Activated CD4-positive, CD25-positive, alpha-beta regulatory T cell treated with anti-CD3 and anti-CD28 coated beads, Interleukin-2, amount 50 U/mL, for 16 hours (primary cell): ENCODE data around the gene ITGB6.
"Not testable (repeated sequence)": the region's sequence is repeated elsewhere in the genome, so short reads cannot be mapped to it uniquely, and the experiment has no call there.

Experiments
- DNase-seq: peaks from one replicate; pipeline ENCODE4 v3.0.0-alpha.2; 2020; ENCODE audit warnings: low read depth, low spot score

The ITGB6 gene

GRCh38 chr2:160141912-160142311, 58.2 kb downstream of the ITGB6 start:
- no peak for DNase-seq

GRCh38 chr2:160141419-160141818, 58.7 kb downstream of the ITGB6 start:
- DNase-seq: no peak

- no peak for DNase-seq
These were observed 59.6 kb downstream of the ITGB6 start for GRCh38 chr2:160140471-160140870.

GRCh38 chr2:160139991-160140390, 60.1 kb downstream of the ITGB6 start:
- DNase-seq: no peak

DNA sequence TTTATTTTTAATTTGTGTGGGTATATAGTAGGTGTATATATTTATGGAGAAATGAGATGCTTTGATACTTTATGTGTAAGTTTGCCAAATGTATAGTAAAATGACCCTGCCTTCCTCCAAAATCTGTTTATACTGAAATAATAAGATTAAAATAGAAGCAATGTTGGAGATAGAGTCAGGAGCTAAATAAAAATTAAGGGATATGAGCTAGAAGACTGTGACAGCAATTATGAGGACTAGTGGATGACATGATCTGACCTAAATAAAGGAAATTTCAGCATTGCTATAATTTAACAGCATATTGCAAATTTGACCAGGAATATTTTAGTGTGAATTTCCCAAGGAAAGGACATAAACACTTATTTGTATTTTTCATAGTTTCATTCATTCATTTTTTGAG, 60.7 kb downstream of the ITGB6 start:
- no peak for DNase-seq

GRCh38 chr2:160138406-160138805, 61.7 kb downstream of the ITGB6 start:
- DNase-seq: no peak

DNA sequence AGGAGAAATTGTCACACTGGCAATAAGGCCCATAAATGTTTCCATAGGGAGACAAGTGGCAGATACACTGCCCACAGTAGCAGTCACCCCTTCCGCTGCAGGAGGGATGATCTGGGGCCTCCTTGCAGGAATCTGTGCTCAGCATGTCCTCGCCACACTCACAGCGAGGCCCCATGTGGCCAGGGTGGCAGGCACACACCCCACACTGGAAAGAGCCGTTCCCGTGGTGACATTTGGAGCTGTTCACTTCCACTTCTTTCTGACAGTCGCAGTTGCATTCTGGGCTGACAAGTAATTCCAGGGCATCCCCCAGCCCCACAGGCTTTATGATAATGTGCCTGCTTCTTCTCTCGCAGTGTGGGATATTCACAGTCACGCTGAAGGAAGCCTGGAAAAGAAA, 62.6 kb downstream of the ITGB6 start:
- no peak for DNase-seq

DNA sequence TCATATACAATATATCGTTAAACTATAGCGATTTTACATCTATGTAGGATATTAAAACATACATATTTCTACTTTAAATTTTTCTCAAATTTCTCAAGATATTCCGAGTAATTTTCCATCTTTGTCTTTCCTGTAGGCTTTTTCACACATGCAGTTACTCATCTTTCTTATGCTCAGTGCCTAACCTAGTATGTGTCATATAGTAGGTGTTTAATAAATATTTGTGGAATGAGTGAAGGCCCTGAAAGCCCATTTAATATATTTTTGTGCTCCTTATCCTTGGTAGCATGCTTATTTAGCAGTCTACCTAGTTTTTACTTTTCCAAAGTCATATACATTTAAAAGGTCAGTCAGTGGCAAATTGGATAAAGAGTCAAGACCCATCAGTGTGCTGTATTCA, 67.3 kb downstream of the ITGB6 start:
- DNase-seq: no peak

DNA sequence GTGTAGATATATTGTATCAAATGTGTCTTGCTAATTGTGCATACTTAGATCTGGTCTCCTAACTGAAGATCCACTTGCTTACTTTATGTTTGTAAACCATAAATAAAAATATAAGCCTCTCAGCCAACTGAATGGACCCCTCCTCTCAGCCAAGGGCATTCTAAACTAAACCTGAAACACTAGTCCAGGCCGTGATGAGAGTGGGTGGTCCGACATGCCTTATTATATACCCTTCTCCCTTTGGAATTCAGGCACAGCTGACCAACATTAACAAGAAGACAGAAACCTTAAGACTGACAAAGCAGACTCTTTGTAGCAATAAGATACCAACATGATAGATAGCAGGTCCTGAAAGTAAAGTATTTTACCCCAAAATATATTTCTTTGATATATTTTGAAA, 73.3 kb downstream of the ITGB6 start:
- DNase-seq: no peak

GRCh38 chr2:160126315-160126714, 73.8 kb downstream of the ITGB6 start:
- DNase-seq: no peak

DNA sequence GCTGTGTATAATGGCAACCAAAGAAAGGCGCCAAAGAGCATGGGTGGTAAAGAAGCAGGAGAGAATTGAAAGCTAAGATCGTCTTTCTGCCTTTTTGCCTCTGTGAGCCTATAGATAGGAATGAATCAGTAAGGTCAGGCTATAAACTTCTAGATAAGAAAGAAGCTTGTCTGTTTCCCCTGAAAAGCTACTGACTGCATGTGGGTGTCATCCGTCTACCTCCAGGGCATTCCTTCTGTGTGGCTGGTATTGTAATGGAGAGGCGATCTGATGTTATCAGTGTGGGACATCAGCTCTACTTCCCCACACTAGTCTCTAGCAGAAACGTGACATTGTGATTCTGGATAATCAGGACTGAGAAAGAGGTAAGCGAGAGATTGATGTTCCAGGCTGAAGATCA, 74.2 kb downstream of the ITGB6 start:
- DNase-seq: no peak

GRCh38 chr2:160125366-160125765, 74.7 kb downstream of the ITGB6 start:
- no peak for DNase-seq

- no peak for DNase-seq
These were observed 75.5 kb downstream of the ITGB6 start for GRCh38 chr2:160124571-160124970.

- not testable (repeated sequence) for DNase-seq
These were observed 85.4 kb downstream of the ITGB6 start for GRCh38 chr2:160114721-160115120.

- no peak for DNase-seq
These were observed 86.1 kb downstream of the ITGB6 start for GRCh38 chr2:160114020-160114419.

GRCh38 chr2:160111951-160112798, 87.9 kb downstream of the ITGB6 start:
- DNase-seq: no peak

DNA sequence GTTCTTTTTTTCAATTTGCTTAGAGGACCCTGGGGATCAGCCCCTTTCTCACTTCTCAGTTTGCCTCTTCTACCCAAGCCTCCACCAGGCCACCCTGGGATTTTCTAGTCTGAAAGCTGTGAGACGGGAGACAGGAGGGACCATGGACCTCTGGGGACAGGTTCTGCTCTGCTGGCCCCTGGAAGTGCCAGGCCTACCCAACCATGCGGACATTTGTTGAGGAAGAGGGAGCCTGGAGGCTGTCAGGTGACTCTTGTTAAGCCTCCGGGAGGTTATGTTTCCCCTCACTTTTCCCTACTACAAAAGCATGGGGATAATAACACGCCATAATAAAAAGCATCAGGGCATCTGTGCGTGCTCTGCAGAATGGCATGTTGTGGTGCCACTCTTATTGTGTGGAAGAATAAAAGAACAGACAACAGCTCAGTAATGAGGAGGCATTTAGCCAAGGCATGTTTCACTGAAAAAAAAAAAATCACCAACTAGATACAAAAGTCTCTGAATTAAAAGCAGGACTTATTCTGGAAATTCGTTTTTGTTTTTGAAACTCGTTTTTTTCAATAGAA, 89.3 kb downstream of the ITGB6 start:
- no peak for DNase-seq

DNA sequence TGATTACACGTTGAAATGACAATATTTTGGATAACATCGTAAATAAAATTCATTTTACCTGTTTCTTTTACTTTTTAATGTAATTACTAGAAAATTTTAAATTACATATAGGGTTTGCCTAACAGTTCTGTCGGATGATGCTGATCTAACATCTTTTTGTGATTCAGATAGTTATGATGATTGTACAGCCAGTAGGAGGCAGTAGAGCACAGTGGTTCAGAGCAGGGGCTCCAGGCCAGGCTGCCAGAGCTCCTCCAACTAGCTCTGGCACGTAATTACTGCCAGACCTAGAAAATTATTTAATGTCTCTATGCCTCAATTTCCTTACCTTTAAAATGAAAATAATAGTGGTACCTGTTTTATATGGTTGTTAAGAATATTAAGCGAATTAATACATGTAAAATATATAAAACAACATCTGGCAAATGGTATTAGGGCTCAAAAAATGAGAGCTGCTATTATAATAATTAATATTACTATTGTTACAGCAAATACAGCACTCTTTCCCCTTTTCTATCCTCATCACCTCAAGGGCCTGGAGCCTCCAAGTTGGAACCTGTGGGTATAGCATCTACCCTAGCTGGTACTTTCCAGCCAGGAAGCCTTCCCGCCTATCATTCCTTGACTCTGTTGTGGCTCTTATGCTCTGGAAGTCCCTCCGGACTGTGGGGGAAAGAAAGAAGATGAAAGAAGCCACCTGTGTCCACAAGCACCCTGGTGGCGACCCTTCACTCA, 90.0 kb downstream of the ITGB6 start:
- peak; percentile 2 for DNase-seq

DNA sequence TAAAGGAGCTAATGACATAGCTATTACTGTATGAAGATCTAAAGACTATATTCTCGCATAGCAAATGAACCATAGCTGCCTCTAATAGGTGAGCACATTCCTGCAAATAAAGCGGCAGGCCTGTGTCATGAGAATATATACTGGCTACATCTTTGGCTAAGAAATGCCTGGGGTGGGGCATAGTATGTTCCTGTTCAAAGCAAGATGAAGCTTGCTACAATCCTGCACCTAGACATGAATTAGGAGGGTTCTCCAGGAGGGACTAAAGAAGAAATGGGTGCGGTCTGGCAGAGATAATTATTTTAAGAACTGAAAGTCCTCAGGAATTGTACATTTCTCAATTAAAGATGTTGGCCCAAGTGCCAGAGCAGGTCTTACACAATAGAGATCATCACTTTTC, 90.8 kb downstream of the ITGB6 start:
- no peak for DNase-seq

- no peak for DNase-seq
These were observed 91.4 kb downstream of the ITGB6 start for GRCh38 chr2:160108646-160109045.

DNA sequence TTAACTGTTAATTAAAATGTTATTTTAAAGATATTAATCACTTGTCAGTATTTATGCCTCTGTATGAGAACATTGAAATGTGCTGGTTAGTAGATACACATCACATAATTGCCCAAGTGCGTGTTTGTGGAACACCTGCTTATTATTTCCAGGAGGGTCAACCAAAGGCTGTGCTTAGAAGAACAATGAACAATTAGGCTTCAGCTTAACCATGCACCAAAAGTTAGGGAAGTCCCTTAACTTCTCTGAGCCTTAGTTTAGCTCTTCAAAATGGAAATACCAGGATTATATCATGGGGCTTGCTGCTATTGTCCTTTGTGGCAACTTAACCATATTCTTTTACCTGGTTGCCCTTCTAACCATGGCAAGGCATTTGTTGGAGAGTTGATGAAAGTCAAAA, 94.7 kb downstream of the ITGB6 start:
- no peak for DNase-seq

- no peak for DNase-seq
These were observed 96.0 kb downstream of the ITGB6 start for GRCh38 chr2:160104115-160104514.

- DNase-seq: no peak
These were observed 102.7 kb downstream of the ITGB6 start for GRCh38 chr2:160097326-160097725.
